Left ventricle myocardium inferior (tissue), 1 donor: Measurements from ENCODE around the gene RET. TPM values are rescaled to one million over a fixed set of nuclear protein-coding genes. Genes with fewer than 3 reads are reported as not detected.

Experiments used
- DNase-seq: peaks from one replicate; pipeline ENCODE4 v3.0.0-alpha.2; 2020
- H3K27ac ChIP-seq: fragments of 200-600 bp; replicated peaks from 2 replicates; pipeline ENCODE4 v1.8.0; 2021
- H3K27me3 ChIP-seq: fragments of 200-600 bp; 2 replicates; pipeline ENCODE4 v1.8.0; 2021; ENCODE audit warnings: low read depth
- H3K36me3 ChIP-seq: fragments of 200-600 bp; 2 replicates; pipeline ENCODE4 v1.8.0; 2021
- H3K4me1 ChIP-seq: fragments of 200-600 bp; 2 replicates; pipeline ENCODE4 v1.8.0; 2021
- H3K4me3 ChIP-seq: fragments of 200-600 bp; 2 replicates; pipeline ENCODE4 v1.8.0; 2021; ENCODE audit warnings: mild to moderate bottlenecking, moderate library complexity
- H3K9me3 ChIP-seq: fragments of 200-600 bp; replicated peaks from 2 replicates; pipeline ENCODE4 v1.8.0; 2021
- intact Hi-C: fragments of 100-400 bp; cut with micrococcal nuclease; formaldehyde crosslinking; loops from one replicate; pipeline ENCODE4 v1.11.0; 2022
- total RNA-seq: library from RNA; stranded (reverse); fragmentation: NEBNext Ultra II Directional; extraction: Animal tissue kit (Norgen Biotek cat#: 25700); gene quantifications from one replicate; pipeline ENCODE4 v1.2.1, GENCODE V29; 2021
- TF ChIP-seq, protein P1 (sequence below): fragments of 200-600 bp; IDR thresholded peaks from 2 replicates; pipeline ENCODE4 v1.8.0; 2021; ENCODE audit warnings: antibody characterized with exemption, mild to moderate bottlenecking, borderline replicate concordance
- donor health status: DM: no; HTN: yes; CAD: no; lungs with severe emphysema.

RET gene
- total RNA-seq, 1 donor from 2014 or later = 0.60 TPM

DNA sequence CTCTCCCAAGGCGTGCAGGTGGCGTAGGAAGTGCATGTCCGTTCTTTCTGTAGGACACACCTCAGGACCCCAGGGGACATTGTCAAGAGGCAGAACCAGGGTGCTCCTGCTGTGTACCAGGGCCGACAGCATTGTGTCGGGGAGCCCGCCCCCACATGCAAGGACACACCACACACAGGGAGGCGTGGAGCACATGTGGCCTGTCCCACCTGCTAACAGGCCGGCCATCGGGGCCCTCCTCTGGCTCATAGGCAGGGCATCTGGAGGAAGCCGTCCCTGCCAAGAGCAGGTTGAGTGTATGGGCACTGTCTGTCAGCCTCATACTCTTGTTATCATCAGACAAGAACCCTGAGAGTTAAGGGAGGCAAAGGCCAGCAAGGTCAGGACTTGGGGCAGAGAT, 12.7 kb downstream of the RET start:
- H3K36me3 ChIP-seq = no peaks in the 10 kb centered on the region
- H3K27ac ChIP-seq = no peak overlapping the region
- DNase-seq = no peak
- peaks cover 47% of the 10 kb centered on the region for H3K27me3 ChIP-seq
- H3K4me1 ChIP-seq = no peaks in the 10 kb centered on the region
- H3K9me3 ChIP-seq = no peaks in the 10 kb centered on the region
- intact Hi-C loops = no loop called here
- TF ChIP-seq, protein P1, sequence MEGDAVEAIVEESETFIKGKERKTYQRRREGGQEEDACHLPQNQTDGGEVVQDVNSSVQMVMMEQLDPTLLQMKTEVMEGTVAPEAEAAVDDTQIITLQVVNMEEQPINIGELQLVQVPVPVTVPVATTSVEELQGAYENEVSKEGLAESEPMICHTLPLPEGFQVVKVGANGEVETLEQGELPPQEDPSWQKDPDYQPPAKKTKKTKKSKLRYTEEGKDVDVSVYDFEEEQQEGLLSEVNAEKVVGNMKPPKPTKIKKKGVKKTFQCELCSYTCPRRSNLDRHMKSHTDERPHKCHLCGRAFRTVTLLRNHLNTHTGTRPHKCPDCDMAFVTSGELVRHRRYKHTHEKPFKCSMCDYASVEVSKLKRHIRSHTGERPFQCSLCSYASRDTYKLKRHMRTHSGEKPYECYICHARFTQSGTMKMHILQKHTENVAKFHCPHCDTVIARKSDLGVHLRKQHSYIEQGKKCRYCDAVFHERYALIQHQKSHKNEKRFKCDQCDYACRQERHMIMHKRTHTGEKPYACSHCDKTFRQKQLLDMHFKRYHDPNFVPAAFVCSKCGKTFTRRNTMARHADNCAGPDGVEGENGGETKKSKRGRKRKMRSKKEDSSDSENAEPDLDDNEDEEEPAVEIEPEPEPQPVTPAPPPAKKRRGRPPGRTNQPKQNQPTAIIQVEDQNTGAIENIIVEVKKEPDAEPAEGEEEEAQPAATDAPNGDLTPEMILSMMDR = no peak
- H3K4me3 ChIP-seq = no peak overlapping the region

DNA sequence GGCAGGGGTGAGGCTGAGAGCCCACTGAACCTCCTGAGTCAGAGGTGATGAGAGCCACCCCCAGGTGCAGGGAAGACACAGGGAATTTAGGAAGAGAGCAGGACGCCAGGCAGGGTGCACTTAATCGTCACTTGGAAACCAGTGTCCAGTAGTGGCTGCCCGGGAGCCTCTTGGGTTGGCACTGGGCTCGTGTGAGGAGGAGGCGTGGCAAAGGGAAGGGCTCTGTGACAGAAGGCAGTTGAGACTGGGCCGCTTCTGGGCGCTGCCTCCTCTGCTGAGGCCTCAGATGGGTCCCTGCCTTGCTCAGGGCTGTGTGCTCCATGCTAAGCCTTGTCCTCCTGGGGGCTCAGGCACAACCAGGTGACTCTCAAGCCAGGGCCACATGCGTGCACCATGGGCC, 13.3 kb downstream of the RET start:
- Histone ChIP-seq H3K4me1 (no peaks in the 10 kb centered on the region), H3K4me3 (no peak overlapping the region), H3K36me3 (no peaks in the 10 kb centered on the region), H3K27me3 (peaks cover 50% of the 10 kb centered on the region), H3K9me3 (no peaks in the 10 kb centered on the region), H3K27ac (no peak overlapping the region)
- TF ChIP-seq, protein P1 = no peak
- no peak for DNase-seq
- intact Hi-C loops = no loop called here

DNA sequence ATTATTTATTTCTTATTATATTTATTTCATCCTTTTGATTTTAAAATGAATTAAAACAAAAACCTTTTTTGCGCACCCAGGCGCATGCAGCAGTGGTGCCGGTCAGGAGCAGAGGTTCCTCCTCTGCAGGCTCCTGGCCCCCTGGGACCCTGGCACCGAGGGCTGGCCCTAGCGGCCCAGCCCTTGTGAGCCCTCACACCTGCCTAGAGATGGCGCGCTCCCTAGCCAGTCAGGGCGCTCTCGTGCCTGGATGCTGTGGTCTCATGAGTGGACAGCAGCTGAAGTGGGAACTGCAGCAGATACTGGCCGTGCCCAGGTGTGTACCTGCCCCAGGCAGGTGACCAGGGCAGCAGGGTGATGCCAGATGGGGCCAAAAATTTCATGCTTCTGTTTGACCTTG, 13.8 kb downstream of the RET start:
- H3K4me3 ChIP-seq = no peak overlapping the region
- DNase-seq = no peak
- intact Hi-C loops = no loop called here
- H3K4me1 ChIP-seq = no peaks in the 10 kb centered on the region
- no peaks in the 10 kb centered on the region for H3K9me3 ChIP-seq
- TF ChIP-seq, protein P1 = no peak
- no peak overlapping the region for H3K27ac ChIP-seq
- no peaks in the 10 kb centered on the region for H3K36me3 ChIP-seq
- H3K27me3 ChIP-seq = peaks cover 50% of the 10 kb centered on the region

DNA sequence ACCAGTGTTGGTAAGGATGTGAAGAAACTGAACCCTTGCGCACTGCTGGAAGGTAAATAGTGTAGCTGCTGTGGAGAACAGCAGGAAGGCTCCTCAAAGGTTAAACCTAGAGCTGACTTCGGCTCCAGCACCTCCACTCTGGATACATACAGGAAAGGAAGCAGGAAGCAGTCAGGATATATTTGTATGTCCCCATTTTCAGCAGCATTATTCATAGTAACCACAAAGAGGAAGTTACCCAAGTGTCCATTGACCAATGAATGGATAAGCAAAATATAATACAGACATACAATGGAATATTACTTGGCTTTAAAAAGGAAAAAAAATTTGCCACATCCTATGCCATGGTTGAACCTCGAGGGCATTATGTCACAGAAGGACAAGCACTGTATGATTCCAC, 15.0 kb downstream of the RET start:
- H3K4me1 ChIP-seq = no peaks in the 10 kb centered on the region
- intact Hi-C loops = no loop called here
- DNase-seq = no peak
- H3K36me3 ChIP-seq = no peaks in the 10 kb centered on the region
- H3K9me3 ChIP-seq = no peaks in the 10 kb centered on the region
- H3K27me3 ChIP-seq = peaks cover 50% of the 10 kb centered on the region
- TF ChIP-seq, protein P1 = no peak
- no peak overlapping the region for H3K4me3 ChIP-seq
- no peak overlapping the region for H3K27ac ChIP-seq

DNA sequence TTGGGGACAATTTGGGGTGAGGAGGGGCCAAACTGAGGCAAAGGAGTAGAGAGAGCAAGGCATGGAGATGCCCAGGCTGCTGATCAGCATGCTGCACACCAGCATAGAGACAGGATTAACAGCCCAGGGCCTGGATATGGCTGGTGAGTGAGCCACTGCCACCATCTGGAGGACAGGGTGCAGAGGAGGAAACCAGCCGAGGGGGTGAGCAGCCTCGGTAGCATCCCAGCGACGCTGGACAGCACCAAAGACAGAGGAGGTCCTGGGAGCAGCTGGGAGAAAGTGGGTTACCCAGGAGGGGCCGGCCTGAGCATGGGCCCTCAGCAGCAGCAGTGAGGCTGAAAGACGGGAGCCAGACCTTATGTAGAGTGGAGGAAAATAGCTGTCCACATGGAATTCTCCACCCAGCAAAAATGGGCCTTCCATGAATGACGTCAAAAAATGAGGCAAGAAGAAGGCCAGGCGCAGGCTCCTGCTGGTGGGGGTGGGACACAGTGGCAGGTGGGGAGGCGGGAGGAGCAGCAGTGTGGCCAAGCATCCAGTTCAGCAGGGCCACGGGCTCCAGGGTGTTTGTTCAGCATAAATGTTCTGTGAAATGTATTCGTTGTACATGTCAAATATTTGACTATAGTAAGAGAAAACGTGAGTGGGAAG, 16.7 kb downstream of the RET start:
- no peak for DNase-seq
- Histone ChIP-seq H3K9me3 (no peaks in the 10 kb centered on the region), H3K27ac (no peak overlapping the region), H3K27me3 (peaks cover 56% of the 10 kb centered on the region), H3K4me1 (no peaks in the 10 kb centered on the region), H3K36me3 (no peaks in the 10 kb centered on the region), H3K4me3 (no peak overlapping the region)
- TF ChIP-seq, protein P1 = peak; percentile 22
- intact Hi-C loops = no loop called here
